Activated T-helper 1 cell treated with Interleukin-2 at 50 U/mL for 16 hours (primary cell): ENCODE results near the gene ITK.

ENCODE experiments used
- DNase-seq: peaks from one replicate; pipeline ENCODE4 v3.0.0-alpha.2; 2020; ENCODE audit warnings: low read depth

Gene ITK

DNA sequence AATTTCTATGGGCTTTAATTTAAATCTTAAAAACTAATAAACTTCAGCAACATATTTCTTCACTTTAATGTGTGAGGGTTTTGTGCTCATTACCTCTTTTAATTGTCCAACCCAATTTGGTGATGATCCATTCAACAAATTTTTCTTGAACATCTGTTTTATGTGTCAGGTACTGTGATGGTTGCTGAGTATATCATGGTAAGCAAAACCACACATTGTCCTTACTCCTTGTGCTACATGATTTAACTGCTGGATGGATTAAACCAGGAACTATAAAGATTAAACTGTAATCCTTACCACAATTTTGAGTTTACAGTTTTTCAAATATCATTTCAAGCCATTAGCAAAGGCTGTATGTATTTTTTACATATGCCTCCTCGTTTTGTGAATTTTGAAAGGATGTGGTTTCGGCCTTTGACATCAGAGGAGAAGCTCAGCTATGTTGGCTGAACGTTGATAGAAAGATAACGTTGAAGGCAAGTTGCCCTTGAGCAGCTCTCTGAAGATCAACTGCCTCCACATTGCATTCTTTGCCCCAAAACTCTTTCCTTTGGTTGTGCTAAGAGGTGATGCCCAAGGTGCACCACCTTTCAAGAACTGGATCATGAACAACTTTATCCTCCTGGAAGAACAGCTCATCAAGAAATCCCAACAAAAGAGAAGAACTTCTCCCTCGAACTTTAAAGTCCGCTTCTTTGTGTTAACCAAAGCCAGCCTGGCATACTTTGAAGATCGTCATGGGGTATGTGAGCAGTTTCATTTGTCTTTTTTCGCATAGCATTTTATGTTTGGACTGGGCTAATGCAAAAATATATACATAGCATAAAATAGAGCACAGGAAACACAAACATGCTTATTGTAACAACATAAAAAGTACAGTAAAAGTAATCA is at the start of gene ITK:
Gene ITK, plus strand, starts transcription at position 467 of the 891 bp plus-strand sequence. Its CDS starts 138 bp downstream, at position 605.
- DNase-seq = no peak

DNA sequence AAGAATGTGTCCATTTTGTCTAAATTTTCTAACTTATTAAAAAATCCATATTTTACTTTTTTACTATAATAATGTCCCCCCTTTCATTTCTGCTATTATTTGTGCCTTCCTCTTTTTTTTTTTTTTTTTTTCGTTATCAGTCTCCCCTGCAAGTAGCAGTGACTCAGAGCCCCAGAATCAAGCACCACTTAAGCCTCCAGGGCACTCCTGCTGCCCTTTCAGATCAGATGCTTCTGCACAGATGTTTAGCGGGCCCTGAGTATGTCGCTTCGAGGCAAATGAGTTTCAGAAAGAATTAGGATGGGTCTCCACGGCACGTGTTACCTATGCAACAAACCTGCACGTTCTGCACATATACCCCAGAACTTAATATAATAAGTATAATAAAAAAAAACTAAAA is 49.7 kb upstream of the ITK start:
- no peak for DNase-seq

DNA sequence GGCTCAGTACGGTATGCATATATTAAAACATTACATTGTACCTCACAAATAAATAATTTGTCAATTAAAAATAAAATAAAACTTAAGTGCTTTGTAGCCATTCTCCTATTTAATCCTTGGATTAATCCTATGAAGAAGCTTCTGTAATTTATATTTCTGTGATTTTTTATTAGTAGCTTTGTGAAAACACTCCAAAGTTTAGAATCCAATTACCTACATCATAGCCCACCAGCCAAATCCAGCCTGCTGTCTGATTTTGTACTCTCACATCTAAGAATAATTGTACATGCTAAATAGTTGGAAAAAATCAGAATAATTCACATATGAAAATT is 48.4 kb upstream of the ITK start:
- DNase-seq = no peak

DNA sequence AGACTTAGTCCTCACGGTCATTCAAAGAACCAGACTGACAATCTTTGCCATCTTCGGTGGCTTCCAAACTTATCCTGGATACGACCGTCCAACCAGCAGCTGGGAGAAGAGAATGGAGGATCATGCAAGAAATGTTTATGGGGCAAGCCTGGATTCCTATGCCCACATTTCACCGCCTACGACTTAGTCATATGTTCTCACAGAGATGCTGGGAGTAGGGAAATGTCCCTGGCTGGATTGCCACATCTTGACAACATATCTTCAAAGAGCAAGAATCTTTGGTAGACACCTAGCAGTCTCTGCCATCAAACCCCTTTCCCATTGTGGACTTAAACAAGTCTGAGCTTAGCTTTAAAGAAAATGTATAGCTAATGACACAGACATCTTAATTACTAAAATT is 42.9 kb upstream of the ITK start:
- DNase-seq = no peak

DNA sequence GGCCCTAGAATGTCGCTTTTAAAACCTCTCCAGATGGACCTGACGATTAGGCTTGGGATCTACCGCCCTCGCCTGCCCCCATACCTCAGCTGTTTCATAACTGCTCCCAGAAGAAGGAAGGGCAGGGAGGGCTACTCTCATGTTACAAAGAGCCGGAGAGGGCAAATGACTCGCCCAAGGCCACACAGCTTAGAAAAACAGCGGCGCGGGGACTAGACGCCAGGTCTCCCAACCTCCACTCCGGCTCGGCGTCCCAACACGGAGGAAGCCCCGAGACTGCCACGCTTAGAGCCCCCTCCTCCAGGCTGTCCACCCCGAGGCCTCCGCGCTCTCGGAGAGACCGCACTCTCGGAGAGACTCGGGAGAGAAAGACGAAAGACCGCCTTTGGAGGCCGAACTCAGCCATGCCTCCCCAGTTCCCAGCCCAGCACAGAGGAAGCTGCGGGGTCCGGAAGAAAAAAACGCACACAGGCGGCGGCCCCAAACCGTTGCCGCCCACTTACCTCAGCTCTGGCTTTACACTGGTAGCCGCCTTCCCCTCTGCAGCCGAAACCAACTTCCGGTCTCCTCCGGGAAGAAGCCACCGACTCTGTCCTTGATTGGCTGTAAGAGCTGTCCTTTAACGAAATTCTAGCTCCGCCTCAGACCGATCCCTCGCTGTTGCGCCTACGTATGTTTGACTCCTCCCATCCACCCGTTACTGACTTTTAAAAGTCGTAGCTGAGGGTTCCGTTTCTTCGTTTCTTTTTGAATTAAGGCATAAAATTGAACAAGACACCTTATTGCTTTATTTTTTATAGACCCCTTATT is 38.1 kb upstream of the ITK start, which contains the start of gene MED7:
Gene MED7, minus strand, starts transcription at position 549 of the 810 bp plus-strand sequence. CDS start 3,434 bp downstream, outside the sequence.
- peak; percentile 86 for DNase-seq

DNA sequence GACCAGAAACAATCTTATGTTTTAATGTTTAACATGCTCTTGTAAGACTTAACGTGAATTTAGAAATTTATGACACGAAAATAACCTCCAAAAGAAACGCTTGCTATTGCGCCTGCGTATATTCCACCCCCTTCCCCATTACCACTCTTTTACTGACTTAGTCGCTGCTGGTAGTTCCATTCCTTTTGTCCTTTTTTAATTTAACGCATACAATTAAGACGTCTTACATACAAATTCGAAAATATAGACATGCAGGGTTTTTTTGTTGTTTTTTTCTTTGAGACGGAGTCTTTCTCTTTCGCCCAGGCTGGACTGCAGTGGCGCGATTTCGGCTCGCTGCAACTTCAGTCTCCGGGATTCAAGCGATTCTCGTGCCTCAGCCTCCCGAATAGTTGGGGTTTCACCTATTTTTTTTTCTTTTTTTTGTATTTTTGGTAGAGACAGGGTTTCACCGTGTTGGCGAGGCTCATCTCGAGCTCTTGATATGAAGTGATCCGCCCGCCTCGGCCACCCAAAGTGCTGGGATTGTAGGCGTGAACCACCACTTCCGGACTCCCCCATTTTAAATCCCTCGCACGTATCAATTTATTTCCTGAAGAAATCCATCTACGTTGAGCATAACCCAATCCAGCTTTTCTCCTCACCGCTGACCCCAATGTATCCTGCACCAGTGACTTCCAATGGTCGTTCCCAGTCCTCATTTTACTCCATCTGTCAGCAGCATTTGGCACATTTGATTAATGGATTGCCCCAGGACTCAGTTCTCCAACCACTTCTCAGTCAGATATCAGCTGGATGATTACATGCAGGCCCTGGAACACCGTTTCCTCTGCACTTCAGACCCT is 37.3 kb upstream of the ITK start:
- DNase-seq = peak; percentile 32

DNA sequence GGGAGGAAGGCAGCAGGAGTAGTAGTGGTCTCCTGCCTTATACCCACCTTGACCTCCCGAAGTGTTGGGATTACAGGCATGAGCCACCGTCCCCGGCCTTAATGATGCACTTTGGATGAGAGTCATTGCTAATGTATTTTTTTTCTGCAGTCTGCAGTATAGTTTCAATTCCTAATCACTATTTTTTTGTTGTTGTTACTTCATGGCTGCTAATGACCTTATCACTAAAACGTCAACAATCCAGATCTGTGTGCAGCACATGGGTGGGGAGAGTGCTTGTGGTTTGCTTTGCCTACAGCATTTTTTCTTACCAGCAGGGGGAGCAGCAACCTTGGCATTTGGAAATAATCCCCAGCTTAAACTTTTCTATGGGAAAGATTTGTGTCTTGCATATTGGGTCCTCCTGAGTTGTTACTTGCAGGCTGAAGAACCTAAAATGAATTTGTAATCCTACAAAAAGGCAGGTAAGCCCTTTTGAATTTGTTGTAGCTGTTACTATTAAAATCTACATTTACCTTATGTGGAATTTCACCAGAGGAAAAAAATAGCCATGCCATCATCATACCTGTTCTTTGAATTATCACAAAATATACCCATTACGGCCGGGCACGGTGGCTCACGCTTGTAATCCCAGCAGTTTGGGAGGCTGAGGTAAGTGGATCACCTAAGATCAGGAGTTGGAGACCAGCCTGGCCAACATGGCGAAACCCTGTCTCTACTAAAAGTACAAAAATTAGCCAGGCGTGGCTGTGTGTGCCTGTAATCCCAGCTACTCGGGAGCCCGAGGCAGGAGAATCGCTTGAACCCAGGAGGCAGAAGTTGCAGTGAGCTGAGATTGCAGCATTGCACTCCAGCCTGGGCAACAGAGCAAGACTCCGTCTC is 31.7 kb upstream of the ITK start:
- DNase-seq = peak; percentile 60

DNA sequence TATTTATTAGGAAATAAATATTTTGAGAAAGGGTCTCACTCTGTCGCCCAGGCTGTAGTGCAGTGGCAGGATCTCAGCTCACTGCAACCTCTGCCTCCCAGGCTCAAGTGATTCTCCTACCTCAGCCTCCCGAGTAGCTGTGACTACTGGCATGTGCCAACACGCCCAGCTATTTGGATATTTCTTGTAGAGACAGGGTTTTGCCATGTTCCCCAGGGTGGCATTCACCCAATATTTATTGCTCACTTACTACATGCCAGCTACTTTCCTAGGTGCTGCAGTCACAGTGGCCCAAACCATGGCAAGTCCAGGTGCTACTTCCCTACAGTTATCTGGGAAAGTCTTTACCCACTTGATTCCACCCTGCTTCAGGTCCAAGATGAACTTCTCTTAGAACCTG is 29.6 kb upstream of the ITK start:
- DNase-seq = no peak

DNA sequence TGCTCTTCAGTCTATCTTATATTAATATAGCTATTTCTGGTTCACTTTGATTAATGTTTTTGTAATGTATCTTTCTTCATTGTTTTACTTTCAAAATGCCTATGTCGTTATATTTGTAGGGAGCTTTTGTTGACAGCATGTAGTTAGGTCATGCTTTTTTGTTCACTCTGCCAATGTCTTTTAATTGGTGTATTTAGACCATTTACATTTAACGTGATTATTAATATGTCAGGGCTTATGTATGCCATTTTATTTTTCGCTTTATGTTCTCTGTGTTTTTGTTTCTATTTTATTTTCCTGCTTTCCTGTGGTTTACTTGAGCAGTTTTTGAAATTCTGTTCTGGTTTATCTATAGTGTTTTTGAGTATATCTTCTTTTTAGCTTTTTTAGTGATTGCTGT is 25.3 kb upstream of the ITK start:
- no peak for DNase-seq

DNA sequence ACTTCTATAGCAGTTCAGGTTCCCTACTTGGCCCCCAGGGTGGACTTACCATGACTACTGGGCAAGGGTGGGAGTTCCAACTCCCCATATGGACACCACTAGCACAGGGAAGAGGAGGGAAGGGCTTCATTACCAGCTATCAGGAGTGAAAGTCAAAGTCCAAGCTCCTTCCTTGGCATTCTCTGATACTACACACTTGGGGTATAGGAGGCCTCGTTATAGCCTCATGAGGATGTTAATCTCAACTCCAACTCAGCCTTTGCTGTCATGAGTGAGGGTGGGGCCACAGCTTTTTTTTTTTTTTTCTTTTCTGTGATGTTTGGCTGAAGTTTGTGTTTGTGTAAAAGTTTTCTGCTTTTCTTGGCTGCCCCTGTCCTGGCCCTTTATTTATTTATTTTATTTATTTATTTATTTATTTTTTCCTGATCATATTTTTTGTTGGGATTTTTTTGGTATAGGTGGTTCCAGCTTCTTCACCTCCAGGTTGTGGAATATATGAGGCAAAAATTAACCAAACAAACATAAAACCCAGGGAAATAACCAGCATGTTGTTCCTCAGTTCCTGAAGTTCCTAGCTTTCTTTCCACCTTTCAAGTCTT is 23.2 kb upstream of the ITK start:
- no peak for DNase-seq

DNA sequence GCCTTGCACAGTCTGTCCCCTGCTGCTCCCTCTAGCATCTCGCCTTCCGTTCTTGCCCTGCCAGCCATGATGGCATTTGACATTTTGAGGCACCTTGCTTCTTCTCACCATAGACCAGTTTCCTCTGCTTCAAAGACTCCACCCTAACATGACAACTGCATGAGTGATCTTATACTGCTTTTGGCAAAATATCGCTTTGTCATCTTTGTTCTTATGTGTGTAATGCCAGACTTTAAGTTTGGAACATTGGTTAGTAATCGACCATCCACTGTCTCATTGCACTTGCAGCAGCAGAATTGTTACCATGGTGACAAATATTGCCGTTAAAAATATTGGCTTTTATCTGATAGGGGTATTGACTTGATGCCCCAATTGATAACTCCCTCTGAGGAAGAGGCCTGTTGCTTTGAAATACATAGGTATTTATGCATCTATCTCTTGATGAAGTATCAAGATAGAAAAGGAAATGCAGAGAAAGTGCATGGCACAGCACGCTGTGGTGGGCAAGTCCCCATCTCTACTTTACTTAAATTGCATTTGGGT is 21.4 kb upstream of the ITK start:
- no peak for DNase-seq

DNA sequence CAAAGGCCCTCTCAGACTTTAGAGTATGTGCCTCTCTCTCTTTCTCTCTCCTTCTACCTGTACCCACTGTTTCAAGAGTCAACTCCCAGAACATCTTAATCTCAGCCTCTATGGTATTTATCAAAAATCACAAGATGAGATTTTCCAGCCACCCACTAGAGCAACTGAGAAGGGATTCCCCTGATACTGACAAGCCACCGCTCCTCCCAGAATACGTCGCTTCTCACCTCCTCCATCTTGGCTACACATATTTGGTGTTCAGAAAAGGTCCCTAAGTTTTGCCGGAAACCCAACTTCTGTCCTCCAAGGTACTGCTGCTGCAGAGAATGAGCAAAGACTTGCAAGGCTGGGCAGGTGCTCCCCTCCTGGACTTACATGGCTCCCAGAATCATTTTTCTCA is 20.6 kb upstream of the ITK start:
- no peak for DNase-seq

DNA sequence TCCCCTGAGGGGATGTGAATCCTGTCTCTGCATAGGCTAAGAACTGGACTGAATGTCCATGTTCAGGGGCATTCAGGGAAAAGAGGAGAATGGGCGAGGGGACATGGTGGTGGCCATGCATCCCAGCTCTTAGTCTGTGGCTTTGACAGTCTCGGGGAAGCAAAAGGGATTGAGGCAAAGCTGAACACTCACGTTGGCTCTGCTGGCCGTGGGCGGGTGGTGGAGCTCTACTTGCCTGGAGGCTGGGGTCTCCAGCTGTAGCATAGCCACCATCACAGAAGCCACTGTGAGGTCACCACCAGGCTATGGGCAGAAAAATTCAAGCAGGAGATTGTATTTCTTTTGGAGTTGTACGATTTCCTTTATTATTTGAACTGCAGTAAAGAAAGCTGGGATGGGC is 18.6 kb upstream of the ITK start:
- DNase-seq = no peak

DNA sequence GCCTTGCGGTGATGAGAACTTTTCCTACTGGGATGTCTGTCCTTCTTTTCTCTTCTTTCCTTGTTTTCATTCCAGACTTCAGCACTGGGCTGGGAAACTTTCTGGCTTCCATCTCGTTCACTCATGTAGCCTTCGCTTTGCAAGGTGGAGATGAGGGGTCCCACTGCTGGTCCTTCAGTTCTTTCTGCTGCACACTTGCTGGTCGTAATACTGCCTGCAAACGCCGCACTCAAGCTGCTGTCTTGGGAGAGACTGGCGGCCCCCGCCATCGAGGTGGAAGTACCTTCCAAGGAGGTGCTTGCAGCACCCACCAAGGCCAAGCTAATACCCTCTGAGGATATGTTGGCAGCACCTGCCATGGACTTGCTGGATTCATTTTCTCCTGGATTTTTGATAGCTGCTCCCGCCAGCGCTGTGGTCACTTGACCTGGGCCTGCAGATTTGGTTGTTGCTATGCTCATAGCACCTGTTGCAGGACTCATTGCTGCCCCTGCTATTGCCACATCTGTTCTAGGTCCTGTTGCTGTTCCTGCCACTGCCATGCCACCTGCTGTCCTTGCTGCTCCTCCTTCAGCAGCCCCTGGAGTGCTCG is 17.6 kb upstream of the ITK start:
- DNase-seq = no peak

DNA sequence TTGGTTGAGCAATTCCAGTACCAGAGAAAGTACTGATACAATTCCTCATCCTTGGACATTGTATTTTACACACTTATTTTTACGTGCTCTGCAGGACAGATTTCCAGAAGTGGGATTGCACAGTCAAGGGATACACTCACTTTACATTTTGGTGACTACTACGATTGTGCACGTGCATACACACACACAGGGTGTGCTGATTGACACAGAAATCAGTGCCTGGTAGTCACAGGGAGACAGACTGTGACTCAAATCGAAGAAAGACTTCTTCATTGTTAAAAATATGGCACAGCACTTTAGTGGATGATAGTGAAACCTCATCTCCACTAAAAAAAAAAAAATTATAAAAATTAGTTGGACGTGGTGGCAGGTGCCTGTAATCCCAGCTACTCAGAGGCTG is 16.1 kb upstream of the ITK start:
- DNase-seq = no peak

DNA sequence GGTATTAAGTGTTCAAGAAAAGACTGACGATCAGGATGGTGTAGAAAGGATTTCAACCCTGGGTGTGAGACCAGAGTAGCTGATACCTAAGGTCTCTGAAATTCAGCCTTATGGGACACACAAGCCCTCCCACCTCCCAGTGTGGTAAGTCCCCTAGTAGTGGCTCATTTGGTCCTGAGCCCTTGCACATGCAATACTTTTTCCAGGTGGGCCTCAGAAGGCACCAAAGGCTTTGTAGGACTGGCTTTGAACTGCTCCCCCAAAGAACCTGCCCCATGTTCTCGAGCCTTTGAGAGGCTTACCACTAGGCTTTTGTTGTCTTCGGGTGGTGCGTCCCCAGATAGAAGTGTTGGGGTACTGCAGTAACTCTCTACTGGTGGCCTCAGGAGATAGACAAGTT is 15.4 kb upstream of the ITK start:
- no peak for DNase-seq

DNA sequence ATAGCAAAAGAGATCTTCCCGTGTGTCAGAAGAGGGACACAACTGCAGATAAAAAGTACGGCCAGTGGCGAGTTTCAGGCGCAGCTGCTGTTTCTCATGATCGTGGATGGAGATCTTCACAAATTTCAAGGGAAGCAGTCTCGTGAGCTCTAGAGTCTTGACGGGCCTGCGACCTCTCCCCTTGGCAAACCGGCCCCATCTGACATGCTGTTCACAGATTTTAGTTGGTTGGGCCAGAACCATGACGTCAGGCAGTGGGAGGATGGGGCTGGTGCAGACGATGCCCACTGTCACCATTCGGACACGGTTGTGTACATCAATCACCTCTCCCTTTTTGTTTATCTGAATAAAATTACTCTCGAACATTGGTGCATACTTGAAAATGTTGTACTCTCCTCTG is 15.0 kb upstream of the ITK start:
- no peak for DNase-seq

DNA sequence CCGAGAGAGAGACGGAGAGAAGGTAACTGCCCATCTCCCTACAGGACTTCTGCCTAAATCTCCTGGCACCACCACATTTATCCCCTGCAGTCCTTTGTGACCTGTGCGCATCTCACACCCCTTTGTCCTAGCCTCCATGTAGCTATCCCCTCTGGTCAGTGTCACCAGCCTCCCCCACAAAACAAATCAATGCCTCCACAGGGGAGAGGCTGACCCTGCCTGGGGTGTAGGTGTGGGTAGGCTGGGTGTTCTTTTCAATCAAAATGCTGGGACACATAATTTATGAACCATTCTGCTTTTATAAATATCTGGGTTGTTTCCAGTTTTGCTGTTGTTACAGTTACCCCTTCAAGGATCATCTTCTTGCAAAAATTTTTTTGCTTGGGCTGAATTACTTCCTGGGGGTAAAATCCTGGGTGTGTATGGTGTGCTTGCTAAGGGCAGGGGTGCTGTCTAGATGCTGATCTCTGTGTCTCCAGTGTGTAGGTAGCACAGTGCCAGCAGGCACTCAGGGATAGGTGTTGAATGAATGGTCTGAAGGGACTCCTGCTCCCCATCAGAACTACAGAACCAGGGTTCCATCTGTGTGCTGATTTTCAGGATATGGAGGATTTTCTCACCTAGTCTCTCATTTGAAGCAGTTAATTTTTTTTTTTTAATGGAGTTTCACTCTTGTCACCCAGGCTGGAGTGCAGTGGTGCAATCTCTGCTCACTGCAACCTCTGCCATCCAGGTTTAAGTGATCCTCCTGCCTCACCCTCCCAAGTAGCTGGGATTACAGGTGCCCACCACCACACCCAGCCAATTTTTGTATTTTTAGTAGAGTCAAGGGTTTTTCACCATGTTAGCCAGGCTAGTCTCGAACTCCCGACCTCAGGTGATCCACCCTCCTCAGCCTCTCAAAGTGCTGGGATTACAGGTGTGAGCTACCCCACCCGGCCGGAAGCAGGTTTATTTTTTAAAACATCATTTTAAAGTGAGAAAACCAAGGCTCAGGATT is 14.1 kb upstream of the ITK start, which contains the start of gene GARIN3:
Gene GARIN3, minus strand, starts transcription at position 51 of the 1,000 bp plus-strand sequence. CDS start 96 bp downstream, outside the sequence.
- DNase-seq = no peak

DNA sequence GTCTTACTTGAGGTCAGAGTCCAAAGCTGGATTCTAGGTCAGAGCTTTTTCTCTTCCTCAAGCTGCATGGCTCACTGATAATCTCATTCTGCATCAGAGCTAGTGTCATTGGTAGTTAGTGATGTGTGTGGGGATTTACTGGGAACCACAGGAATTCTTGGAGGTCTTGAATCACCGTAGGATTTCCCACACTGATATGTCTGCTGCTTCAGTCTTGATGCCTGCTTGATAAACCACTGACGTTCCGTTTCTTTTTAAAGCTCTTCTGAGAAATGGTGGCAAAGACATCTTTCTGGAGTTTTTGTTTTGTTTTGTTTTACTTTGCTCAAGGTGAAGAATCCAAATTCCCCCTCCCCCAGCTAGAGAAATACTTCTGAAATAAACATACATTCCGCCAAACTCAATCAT is 13.4 kb upstream of the ITK start:
- no peak for DNase-seq
